HT1080 (cell line): ENCODE results near the gene ENDOV. TPM values are rescaled to one million over a fixed set of nuclear protein-coding genes. Genes with fewer than 3 reads are reported as not detected.
A peak's percentile ranks its signal among the peaks of the same experiment; 100 is the strongest.

ENCODE experiments used
- DNase-seq: peaks from one replicate; pipeline ENCODE4 v3.0.0-alpha.2; 2015; ENCODE audit warnings: low read depth
- total RNA-seq: library from RNA; depleted of rRNA; stranded (reverse); fragments of >200 nt; shearing (Covaris generic); gene quantifications from 2 replicates; pipeline ENCODE4 v1.2.3, GENCODE V29; 2014

The ENDOV gene
- total RNA-seq, 1 experiment from 2014 or later = 15.2 TPM

DNA sequence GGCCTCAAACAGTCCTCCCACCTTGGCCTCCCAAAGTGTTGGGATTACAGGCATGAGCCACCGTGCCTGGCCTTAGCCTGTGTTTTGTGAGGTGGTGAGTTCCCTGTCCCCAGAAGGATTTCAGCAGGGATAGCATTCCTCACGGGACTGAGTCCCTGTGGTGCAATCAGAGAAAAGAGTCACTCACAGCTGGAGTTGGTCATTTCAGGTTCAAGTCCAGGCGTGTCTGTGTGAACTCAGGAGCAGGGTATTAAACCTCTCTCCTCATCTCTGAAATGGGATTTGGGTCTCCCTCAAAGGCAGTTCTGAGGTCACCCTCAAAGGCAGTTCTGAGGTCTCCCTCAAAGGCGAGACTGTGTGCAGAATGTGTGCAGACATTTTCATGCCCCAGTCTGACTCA, 32.8 kb downstream of the ENDOV start:
- DNase-seq = no peak

DNA sequence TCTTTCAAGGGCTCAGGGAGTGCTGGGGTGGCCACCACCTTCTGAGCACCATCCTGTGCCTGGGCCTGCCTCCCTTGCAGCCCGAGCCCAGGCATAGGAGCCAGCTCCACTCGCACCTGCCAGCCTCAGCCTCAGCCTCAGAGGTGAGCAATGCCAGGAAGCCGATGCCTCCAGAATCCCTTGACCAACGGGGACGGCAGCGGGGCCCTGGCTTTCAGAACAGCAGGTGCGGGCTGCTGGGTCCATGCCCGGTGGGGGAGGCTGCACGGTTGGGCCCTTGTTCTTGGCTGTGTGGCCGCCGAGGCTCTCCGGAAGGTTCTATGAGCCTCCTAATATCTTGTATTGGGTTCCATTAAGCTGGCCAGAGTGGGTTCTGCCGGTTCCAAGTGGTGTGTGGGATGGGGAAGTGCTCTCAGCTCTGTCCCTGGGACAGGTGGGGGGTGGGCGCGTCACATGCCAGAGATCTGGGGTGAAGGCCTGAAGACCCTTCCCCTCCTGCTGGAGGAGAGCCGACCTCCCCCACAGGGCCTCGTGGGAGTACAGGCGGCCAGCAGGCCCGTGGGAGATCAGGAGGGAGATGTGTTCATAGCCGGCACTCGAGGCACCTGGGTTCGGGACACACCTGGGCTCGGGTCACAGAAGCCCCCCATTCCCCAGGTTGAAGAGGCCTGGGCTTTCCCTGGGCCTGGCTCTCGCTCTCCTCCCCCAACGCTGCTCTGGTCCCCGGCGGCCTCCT, 34.4 kb downstream of the ENDOV start:
- no peak for DNase-seq

DNA sequence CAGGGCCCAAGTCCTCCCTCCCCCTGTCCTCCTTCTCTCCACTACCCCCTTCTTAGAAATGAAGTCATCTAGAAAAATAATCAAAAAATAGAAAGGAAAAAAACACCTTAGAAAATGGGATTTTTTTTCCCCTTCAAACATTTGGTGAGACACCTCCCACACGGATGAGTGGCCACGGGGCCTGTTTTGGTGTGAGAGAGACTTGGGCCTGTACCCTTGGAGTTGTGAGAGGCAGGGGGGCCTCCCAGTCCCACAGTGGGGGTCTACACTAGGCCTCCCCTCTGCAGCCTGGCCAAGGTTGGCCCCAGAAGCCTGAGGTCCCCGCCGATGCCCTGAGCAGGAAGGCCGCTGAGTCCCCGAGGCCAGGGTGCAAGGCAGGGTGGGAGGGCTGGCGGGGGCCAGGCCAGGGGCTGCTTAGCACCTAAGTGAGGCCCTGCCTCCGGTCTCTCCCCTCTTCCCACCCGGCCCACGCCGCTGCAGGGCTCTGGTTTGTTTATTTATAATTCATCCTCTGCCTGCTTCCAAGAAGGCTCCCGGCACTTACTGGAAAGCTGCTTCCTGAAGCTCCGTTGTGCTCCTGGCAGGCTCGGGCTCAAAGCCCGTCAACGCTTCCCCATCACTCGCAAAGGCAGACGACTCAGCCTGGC, 35.1 kb downstream of the ENDOV start:
- no peak for DNase-seq

DNA sequence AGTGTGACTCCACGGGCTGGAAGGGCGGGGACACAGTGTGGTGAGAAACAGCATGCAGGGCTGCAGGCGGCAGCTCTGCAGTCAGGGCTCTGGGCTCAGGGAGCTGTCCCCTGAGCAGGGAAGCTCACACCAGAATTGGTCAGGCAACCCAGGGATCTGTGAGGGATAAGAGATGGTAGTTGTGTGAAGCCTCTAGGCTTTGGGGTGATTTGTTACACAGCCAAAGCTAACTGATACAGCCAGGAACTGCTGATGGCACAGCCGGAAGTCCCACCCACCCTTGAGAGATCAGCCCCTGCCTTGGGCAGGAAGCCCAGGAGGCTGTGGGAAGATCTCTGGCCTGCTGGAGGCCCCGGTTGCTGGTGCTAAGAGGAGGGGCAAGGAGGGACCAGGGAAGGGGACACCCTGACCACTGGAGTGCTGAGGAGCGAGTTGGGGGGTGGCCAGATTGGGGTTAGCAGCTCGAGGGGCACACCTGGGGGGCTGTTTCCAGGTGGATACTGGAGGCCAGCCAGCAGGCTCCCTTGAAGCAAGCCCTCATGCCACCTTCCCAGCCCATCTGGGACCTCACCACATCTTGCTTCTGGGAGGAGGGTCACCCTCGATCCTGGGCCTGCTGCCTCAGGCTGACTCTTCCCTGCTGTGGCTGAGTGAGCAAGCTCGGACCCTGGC, 36.3 kb downstream of the ENDOV start:
- DNase-seq = no peak

DNA sequence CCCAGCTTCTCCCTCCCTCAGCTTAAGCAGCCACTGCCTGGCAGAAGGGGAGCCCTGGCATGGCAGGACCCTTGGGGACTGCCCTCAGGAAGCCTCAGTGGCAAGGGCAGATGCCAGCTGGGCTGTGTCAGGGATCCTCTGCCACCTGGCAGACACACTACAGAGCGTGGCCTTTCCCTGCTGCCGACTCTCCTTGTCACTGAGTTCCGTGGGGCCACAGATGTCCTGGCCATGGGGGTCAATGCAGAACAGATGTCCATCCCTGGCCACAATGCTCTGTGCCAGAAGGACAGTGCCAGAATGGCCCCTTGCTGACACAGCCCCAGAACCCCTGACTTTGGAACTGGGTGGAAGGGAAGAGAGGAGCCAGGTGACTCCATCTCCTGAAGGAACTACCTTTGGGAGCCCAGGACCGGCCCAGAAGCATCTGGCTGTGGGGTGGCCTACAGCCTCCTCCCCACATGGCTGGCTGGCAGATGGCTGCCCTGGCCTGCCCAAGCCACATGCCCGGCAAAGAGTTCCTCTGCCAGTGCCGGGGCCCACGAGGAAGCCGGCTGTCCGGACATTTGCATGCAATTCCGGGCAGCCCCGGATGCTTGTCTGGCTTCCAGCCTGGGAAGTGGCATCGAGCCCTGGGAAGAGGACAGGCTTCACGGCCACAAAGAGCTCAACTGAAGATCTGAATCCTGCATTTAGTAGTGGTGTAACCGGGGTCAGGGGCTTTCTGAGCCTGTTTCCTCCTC, 37.4 kb downstream of the ENDOV start:
- no peak for DNase-seq

DNA sequence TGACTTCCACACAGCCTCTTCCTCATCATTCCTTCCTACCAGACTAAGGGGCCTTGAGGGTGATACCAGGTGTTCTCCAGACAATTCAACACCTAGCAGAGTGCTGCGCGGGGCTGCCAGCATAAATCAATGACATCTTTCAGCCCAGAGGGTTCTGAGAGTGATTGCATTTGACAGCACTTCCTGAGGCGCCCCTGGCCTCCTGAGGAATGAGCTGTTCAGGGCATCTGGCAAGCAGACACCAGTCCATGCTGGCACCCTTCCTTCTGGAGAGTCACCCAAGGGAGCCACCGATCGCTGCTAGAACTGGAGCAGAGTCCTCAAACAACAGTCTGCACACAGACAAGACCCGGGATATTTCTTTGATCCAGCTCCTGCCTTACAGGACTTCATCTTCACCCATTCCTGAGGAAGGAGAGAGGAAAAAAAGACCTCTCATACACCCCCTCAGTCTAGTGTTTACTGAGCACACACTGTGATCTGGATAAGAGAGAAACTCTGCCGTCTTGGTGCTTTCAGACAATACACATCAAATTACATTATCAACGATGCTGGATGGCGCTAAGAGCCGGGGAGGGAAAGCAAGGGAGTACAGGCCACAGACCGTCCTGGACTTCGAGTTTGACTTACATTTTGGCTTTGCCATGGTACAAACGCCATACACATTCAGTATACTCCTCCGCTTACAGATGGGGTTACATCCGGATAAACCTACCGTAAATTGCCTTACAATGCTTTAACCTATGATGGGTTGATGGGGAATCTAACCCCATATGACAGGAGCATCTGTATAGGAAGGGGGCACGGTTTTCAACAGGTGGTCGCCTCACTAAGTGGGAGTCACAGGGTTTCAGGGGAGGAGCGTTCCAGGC, 38.4 kb downstream of the ENDOV start:
- no peak for DNase-seq

DNA sequence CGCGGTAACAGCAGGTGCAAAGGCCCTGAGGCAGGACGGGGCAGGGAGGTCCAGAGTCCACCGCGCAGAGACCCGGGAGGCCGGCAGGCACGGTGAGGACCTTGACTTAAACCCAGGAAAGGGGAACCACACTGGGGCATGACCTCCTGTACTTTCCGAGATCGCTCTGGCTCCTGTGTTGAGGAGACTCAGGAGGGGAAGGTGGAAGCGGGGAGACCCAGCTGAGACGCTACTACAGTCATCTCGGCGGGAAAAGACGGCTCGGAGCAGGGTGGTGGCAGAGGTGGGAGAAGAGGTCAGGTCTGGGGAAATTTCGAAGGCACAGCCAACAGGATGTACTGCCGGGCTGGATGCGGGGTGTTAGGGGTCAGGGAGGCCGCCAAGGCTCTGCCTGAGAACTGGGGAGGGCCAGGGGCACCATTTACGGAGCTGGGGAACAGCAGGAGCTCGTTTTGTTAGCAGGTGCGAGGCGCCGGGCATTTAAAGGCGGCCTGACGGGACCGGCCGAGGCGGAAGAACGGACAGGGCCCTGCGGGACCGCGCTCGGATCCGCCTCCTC, 39.1 kb downstream of the ENDOV start:
- DNase-seq = no peak

DNA sequence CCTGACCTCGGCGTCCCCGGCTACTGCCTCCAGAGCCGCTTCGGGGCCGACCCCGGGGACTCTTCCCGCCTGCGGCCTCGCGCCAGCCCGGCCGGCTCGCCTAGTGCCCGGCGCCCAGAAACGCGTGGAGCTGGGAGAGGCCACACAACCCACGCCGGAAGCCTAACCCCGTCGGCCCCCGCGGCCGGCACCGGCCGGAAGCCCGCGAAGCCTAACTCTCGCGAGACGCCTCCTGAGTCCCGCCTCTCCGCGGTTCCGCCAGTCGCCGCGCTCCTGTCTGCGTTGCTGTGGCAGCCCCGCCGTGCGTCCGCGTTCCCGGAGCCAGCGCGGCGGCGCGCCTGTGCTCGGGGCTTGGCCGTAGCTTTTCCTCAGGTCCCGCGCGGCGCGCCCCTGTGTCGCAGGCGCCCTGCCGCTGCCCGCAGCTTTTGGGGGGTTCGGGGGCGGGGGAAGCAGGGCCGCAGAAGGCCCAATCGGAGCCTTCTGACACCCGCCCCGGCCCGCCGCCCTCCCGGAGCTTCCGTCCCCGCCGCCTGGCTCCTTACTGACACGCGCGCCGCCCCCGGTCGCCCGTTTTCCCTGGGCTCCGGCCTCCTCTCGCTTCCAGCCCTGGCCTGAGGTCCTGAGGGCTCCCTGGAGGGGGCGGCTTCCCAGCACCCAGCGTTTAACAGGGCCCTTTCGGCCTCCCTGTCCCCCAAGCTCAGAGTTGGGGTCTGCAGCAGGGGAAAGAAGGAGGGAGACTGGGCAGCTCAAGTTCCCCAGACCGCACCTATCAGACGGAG, 39.8 kb downstream of the ENDOV start:
- DNase-seq = peak; percentile 96

DNA sequence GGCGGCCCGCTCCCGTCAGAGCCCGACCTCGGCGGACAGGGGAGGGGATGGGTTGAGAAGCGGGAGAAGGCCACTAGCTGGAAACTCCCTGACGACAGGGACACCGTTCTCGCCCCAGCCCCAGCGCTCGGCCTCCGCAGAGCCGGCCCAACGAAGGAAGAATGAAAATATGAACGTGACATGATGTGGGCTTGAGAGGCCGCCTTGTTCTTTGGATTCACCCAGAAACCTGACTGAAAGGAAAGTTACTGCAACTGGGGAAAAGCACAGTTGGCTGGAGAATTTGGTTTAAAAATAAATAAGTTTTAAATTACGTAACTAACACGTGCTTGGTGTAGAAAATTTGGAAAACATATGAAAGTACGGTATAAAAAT, 40.4 kb downstream of the ENDOV start:
- DNase-seq = peak; percentile 56

DNA sequence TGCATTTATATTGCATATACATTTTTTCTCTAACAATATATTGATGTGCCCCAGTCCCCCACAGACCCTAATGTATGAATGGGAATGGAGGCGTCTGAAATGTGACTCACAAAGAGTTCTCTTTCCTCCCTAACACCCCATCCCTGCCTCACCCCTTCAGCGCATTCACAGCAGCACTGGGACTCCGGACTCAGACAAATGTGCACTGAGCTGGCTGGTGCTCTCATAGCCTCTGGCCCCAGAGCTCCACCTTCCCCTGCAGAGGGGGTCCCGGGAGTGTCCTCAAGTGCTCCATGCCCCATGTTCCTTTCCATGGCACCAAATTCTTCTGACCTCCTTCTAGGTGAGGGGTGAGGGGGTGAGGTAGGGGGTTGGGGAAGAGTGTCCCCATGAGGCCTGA, 40.8 kb downstream of the ENDOV start:
- DNase-seq = no peak

DNA sequence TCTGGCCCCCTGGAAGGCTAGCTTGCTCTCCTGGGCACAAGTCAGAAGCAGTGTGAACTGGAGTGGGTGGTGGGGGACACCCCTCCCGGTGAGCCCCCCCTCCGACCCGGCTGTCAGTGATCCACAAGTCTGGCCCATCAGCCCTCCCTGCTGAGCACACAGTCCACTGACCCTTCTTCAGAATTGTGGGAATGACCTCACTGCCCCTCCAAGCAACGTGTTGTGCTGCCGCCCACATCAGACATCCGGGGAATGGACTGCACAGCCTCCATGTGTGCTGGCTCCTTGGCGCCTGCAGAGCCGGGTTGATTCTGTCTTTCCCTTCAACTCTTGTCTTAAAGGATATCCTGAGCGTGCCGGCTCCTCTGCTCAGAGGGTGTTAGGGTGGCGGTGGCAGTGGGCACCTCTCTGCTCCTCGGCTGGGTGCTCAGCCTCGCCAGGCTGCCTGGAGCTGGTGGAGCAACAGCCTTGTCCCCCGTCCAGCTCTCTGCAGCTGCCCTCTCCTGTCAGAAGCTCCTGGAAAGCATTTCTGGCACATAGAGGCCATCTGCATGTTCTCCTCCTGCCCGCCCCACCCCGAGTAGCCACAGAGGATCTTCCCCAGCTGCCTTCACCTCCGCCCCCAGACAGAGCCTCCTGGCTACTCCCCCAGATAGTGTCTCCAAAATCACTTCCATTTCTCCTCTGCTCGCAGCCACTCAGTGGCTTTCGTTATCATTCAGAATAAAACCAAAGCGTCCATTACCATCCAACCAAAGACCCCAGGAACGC, 41.7 kb downstream of the ENDOV start:
- no peak for DNase-seq

DNA sequence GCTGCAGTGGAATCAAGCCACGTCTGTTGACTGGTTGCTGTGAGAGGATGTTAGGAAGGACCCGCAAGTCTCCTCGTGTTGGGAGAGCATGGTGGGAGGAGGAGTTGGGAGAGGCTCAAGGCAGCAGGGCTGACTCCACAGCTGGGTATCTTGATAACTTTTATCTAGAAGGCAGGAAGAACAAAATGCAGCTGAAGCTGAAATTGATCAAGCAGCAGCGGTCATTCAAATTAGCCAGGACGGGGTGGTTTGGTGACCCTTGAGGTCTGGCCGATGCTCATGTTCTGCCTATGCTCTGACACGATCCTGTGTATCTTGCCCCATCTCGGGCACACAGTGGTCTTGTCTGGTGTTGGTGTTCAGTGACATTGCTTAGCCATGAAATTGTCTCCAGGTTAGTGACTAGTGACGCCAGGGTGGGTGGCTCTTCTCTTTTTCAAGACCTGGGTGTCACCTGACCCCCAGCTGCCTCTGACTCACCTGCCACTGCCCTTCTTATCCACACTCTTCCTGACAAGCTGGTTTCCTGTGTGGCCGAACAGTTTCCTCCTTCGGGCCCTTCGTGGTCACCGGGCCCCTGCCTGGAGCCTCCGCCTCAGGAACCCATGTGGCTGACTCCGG, 42.4 kb downstream of the ENDOV start:
- DNase-seq = peak; percentile 70

DNA sequence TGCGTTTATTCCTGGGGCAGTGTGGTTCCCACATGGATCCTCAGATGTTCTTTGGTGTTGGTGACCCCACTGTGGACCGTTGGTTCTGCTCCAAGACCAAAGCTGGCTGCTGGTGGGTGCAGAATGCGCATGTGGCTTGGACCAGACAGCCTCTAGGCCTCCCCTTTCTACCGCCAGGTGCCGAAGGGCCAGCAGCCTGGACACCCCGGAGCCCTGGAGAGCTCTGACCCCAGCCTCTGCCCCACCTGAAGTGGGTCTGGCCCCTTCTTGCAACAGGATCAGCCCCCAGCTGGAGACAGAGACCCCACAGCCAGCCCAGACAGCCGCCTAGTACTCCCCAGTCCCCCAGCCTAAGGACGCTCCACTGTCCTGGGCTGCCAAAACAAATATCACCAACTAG, 43.0 kb downstream of the ENDOV start:
- DNase-seq = no peak

DNA sequence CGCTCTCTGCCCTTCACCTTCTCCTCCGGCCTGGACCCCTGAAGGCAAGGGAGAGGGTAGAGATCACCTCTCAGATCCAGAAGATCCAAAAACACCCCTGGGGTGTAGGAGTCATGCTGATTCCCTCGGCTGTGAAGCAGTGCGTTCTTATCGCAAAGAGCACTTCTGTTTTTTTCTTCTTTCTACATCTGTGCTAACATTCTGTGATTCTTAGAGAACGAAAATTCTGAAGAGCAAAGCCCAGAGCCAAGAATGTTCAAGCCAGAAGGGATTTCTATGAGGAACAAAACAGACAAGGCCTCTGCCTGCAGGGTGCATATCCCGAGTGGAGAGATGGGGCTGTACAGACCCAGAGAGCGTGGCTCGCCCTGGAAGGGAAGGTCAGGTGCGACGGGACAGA, 44.3 kb downstream of the ENDOV start:
- no peak for DNase-seq

DNA sequence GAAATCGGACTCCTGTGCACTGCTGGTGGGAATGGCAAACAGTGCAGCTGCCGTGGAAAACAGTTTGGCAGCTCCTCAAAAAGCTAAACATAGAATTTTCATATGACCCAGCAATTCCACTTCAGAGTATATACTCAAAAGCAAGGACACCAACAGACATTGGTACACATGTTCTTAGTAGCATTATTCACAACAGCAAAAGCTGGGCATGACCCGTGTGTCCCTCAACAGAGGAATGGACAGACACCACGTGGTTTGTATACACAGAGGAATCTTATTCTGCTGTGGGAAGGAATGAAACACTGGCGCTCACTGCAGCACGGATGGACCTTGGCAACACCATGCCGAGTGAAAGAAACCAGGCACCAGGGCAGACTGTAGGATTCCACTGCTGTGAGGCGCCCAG, 45.5 kb downstream of the ENDOV start:
- DNase-seq = no peak

DNA sequence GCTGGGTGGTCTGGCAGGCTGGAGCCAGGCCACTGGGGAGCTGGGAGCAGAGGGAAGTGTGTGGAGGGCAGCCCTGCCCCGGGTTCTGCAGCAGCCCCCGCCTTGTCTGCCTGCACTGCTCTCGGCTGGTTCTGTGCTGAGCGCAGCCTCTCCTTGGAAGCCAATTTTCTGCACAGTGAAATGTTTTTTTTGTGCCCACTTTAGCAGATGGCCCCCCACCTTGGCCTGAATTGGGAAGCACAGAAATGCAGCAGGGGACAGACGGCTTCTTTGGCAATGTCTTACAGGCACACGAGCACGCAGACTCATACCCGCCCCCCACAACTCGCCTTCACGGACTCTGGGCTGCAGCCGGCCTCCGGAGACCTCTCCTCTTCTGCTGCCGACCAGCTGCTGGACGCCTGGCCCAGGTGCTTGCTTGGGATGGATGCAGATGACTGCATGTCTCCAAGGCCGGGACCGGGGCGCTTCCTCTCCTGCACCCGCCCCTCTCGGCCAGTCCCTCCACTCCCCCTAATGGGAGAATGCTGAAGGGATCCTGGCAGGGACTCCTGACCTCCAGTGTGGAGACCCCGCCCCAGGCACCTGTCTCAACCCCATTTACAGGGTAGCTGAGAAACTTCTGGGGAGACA, 46.7 kb downstream of the ENDOV start:
- DNase-seq = no peak

DNA sequence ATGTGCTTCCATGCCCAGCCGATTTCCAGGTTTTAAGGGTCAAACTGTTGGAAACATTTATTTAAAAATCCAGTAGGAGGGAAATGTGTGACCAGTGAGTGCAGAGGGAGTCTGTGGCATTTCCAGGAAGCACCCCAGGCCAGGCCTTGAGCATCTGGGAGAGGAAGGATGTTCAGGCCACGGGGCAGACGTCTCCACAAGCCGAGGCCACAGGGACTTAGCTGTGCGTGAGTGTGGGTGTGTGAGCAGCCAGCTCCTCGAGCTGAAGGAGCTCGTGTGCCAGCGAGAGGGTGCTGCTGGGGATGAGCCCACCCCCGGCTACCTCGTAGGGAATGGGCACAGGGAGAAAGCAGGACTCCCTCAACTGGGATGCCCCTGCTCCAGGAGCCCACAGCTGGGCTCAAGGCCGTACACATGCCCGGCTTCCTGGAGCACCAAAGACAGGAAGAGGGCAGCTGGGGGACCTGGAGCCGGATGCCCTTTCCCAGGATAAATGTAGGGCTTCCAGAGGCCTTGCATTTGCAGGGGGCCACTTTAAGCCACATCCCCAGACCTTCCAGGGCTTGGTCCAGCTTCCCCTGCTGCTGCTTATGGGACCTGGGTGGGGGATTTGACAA, 48.9 kb downstream of the ENDOV start:
- no peak for DNase-seq

DNA sequence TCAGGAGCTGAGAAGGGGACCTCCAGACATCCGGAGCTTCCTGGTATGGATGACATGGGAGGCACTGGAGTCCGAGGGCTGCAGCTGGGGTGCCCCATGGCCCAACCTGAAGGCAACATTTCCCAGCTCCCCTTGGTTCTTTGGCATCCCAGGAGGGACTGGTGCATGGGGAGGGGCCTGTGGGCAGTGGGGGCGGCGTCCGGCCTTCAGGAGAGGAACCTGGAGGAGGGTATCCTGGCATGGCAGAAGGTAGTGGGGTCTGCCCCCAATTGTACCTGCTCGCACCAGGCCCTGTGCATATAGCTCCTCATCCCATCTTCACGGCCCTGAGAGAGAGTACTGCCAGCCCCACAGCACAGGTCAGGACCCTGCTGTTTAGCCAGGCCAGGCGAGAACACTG, 49.5 kb downstream of the ENDOV start:
- no peak for DNase-seq
